Duodenal mucosa (tissue), 2 donors: ENCODE results near the gene BLACAT1.
"Not testable (repeated sequence)": the region's sequence is repeated elsewhere in the genome, so short reads cannot be mapped to it uniquely, and the experiment has no call there.

Experiments
- H3K27ac ChIP-seq: one replicate; pipeline ENCODE4 v1.7.0; 2013; ENCODE audit warnings: low read depth, low read length
- H3K27me3 ChIP-seq, 2 donors: one replicate each; pipeline ENCODE4 v1.7.0; 2013; ENCODE audit warnings: low read length in 2 of 2, control low read depth in 1 of 2; ENCODE audit not compliant: insufficient read depth in 2 of 2, control insufficient read depth in 1 of 2
- H3K36me3 ChIP-seq, 2 donors: one replicate each; pipeline ENCODE4 v1.7.0; 2013; ENCODE audit warnings: low read length in 2 of 2, control low read depth in 1 of 2; ENCODE audit not compliant: insufficient read depth in 2 of 2, control insufficient read depth in 1 of 2
- H3K4me1 ChIP-seq, 2 donors: one replicate each; pipeline ENCODE4 v1.7.0; 2013; ENCODE audit warnings: low read length in 2 of 2, control low read depth in 1 of 2; ENCODE audit not compliant: insufficient read depth in 2 of 2, control insufficient read depth in 1 of 2
- H3K4me3 ChIP-seq, 2 donors: one replicate each; pipeline ENCODE4 v1.7.0; 2013; ENCODE audit warnings: low read length in 2 of 2, low read depth in 1 of 2
- H3K9ac ChIP-seq, 2 donors: one replicate each; pipeline ENCODE4 v1.7.0; 2013; ENCODE audit warnings: low read length in 2 of 2, low read depth in 1 of 2
- H3K9me3 ChIP-seq, 2 donors: one replicate each; pipeline ENCODE4 v1.7.0; 2013; ENCODE audit warnings: low read length in 2 of 2, control low read depth in 1 of 2; ENCODE audit not compliant: control insufficient read depth in 1 of 2

Gene BLACAT1

DNA sequence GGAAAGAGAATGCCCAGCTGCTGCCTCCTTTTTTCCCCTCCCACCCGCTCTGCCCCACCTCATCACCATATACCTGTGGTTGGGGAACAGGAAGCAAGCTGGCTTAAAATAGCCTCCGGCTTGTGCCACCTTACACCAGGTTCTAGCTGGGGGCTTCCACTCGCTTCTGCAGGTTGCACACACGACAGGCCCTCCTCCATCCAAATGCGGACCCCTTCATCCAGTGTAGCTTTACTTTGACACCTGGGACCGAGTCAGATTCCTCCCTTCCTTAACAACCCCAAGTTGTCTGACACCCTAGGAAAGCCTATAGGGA, 14.6 kb downstream of the BLACAT1 start:
- Histone ChIP-seq H3K36me3 (no peaks in the 10 kb centered on the region), H3K4me3 (peak overlapping the region; percentile 26 to 41), H3K9me3 (no peaks in the 10 kb centered on the region), H3K9ac (peak overlapping the region; percentile 33 to 65), H3K27ac (peak overlapping the region; percentile 72), H3K27me3 (no peaks in the 10 kb centered on the region), H3K4me1 (peaks cover 55 to 64% of the 10 kb centered on the region in 2 donors)

GRCh38 chr1:205440476-205441317, 15.1 kb downstream of the BLACAT1 start:
- Histone ChIP-seq H3K4me1 (peaks cover 55 to 64% of the 10 kb centered on the region in 2 donors), H3K36me3 (no peaks in the 10 kb centered on the region), H3K4me3 (peak overlapping the region; percentile 41 to 65), H3K27ac (peak overlapping the region; percentile 72), H3K27me3 (peaks cover 0 to 3% of the 10 kb centered on the region in 2 donors), H3K9me3 (no peaks in the 10 kb centered on the region), H3K9ac (peak overlapping the region; percentile 64 to 86)

- H3K4me3 ChIP-seq, result no peak overlapping the region
- peaks cover 0 to 3% of the 10 kb centered on the region in 2 donors for H3K27me3 ChIP-seq
- peaks cover 59 to 63% of the 10 kb centered on the region in 2 donors for H3K4me1 ChIP-seq
- H3K9me3 ChIP-seq, result no peaks in the 10 kb centered on the region
- no peak overlapping the region for H3K27ac ChIP-seq
- H3K36me3 ChIP-seq, result no peaks in the 10 kb centered on the region
- H3K9ac ChIP-seq, result peak overlapping the region in 1 of 2 donors; percentile 86
These were observed 15.7 kb downstream of the BLACAT1 start for GRCh38 chr1:205440121-205440475.

- H3K9ac ChIP-seq, result peak overlapping the region in 1 of 2 donors; percentile 20
- no peak overlapping the region for H3K27ac ChIP-seq
- H3K4me3 ChIP-seq, result no peak overlapping the region
These were observed 17.4 kb downstream of the BLACAT1 start for GRCh38 chr1:205438213-205439158.

GRCh38 chr1:205437570-205437969, 18.3 kb downstream of the BLACAT1 start:
- Histone ChIP-seq H3K9me3 (no peaks in the 10 kb centered on the region), H3K9ac (no peak overlapping the region), H3K36me3 (no peaks in the 10 kb centered on the region), H3K27me3 (peaks cover 0 to 5% of the 10 kb centered on the region in 2 donors), H3K4me3 (no peak overlapping the region), H3K27ac (no peak overlapping the region), H3K4me1 (peaks cover 54 to 56% of the 10 kb centered on the region in 2 donors)

More at GRCh38 chr1:205438213-205439158, 17.4 kb downstream of the BLACAT1 start:
- H3K27me3 ChIP-seq, result peaks cover 0 to 3% of the 10 kb centered on the region in 2 donors
- H3K9me3 ChIP-seq, result no peaks in the 10 kb centered on the region
- no peaks in the 10 kb centered on the region for H3K36me3 ChIP-seq
- H3K4me1 ChIP-seq, result peaks cover 63 to 64% of the 10 kb centered on the region in 2 donors

- Histone ChIP-seq H3K4me3 (no peak overlapping the region), H3K9me3 (no peaks in the 10 kb centered on the region), H3K27ac (no peak overlapping the region), H3K4me1 (peaks cover 48 to 50% of the 10 kb centered on the region in 2 donors), H3K9ac (no peak overlapping the region), H3K36me3 (no peaks in the 10 kb centered on the region), H3K27me3 (peaks cover 0 to 9% of the 10 kb centered on the region in 2 donors)
These were observed 19.0 kb downstream of the BLACAT1 start for GRCh38 chr1:205436776-205437410.

DNA sequence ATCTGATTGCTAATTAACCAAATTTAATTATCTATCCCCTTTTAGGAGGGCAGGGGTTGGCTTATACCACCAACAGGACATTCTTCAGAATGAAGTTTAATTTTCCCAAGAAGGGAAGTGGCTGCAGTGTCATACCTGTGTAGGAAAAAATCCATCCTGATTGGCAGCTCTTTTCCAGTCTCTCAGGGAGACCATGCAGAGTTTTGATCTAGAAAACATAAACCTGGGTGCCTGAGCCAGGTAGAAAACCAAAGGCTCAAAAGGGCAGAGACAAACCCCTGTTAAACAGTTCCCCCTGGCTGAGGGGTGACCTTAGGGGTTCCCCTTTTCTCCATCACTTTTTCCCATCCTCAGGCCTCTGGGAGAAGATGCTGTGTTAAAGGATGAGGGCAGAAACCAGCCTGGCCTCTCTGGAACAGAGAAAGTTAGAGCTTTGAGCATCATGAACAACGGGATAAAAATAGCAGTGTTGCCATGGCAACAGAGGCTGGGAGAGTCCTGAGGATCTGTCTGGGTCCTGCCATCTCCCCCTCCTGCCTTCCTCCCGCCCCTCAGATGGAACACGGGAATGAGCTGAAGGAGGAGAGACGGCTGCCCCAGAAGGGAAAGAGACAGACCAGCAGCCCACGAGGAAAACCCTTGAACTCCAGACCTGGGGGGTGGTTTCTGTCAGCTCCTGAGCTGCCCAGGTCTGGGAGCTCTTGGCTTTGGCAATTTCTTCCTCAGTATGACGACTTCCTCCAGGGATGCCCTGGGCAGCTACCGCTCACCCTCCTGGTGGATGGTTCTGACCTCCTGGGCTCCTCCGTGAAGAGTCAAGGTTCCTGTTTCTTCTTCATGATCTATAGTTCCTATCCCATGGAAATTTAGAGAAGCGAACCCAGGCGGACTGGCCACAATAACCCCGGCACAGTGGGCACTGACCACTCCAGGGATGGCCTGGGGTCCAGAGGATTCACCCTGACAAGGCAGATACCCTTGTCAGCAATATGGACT, 20.0 kb downstream of the BLACAT1 start:
- Histone ChIP-seq H3K4me3 (no peak overlapping the region), H3K27me3 (peaks cover 0 to 9% of the 10 kb centered on the region in 2 donors), H3K36me3 (no peaks in the 10 kb centered on the region), H3K9ac (peak overlapping the region in 1 of 2 donors; percentile 0), H3K9me3 (no peaks in the 10 kb centered on the region), H3K27ac (no peak overlapping the region), H3K4me1 (peaks cover 40 to 42% of the 10 kb centered on the region in 2 donors)

GRCh38 chr1:205434738-205435137, 21.1 kb downstream of the BLACAT1 start:
- Histone ChIP-seq H3K9ac (peak overlapping the region in 1 of 2 donors; percentile 0), H3K4me1 (peaks cover 35 to 39% of the 10 kb centered on the region in 2 donors), H3K36me3 (no peaks in the 10 kb centered on the region), H3K27me3 (peaks cover 0 to 9% of the 10 kb centered on the region in 2 donors), H3K4me3 (no peak overlapping the region), H3K9me3 (no peaks in the 10 kb centered on the region), H3K27ac (no peak overlapping the region)

GRCh38 chr1:205432692-205433091, 23.2 kb downstream of the BLACAT1 start:
- not testable (repeated sequence) for H3K9ac ChIP-seq, H3K27ac ChIP-seq, H3K27me3 ChIP-seq, H3K9me3 ChIP-seq, H3K4me3 ChIP-seq, H3K36me3 ChIP-seq
- peaks cover 21 to 22% of the 10 kb centered on the region in 2 donors for H3K4me1 ChIP-seq
